Measurements from ENCODE around the gene JMJD8. TPM values are rescaled to one million over a fixed set of nuclear protein-coding genes. Genes with fewer than 3 reads are reported as not detected.

Gene JMJD8
- total and polyA plus RNA-seq, 3 experiments from 2014 or later, result 53.0 to 56.6 (median 55.9) TPM

Other genes with a start within 250 kb of the JMJD8 start
- 10 to 100 TPM; 91.9 to 98.6 TPM for gene CAPN15, start 156.6 kb downstream of the JMJD8 start, total RNA-seq
- 15.5 TPM for gene CAPN15, start 156.6 kb downstream of the JMJD8 start, polyA plus RNA-seq
- not detected for gene PRR35, start 123.9 kb downstream of the JMJD8 start, total RNA-seq
- gene PRR35, start 123.9 kb downstream of the JMJD8 start, polyA plus RNA-seq, result not detected
- gene NHLRC4, start 117.3 kb downstream of the JMJD8 start, total RNA-seq, result under 1 TPM; 0.55 to 0.59 TPM
- 1.6 TPM for gene NHLRC4, start 117.3 kb downstream of the JMJD8 start, polyA plus RNA-seq
- gene PIGQ, start 114.4 kb downstream of the JMJD8 start, total RNA-seq, result 10 to 100 TPM; 47.4 to 50.1 TPM
- gene PIGQ, start 114.4 kb downstream of the JMJD8 start, polyA plus RNA-seq, result 14.0 TPM
- gene RAB40C, start 94.3 kb downstream of the JMJD8 start, total RNA-seq, result 10 to 100 TPM; 12.3 to 13.3 TPM
- 22.8 TPM for gene RAB40C, start 94.3 kb downstream of the JMJD8 start, polyA plus RNA-seq
- gene WFIKKN1, start 53.3 kb downstream of the JMJD8 start, total RNA-seq, result under 1 TPM; 0.11 to 0.22 TPM
- gene WFIKKN1, start 53.3 kb downstream of the JMJD8 start, polyA plus RNA-seq, result 0.09 TPM
- gene METTL26, start 48.0 kb downstream of the JMJD8 start, total RNA-seq, result 100 to 1,000 TPM; 129 TPM
- 97.4 TPM for gene METTL26, start 48.0 kb downstream of the JMJD8 start, polyA plus RNA-seq
- 10 to 100 TPM; 59.3 to 64.8 TPM for gene MCRIP2, start 42.5 kb downstream of the JMJD8 start, total RNA-seq
- 24.9 TPM for gene MCRIP2, start 42.5 kb downstream of the JMJD8 start, polyA plus RNA-seq
- gene WDR90, start 35.0 kb downstream of the JMJD8 start, total RNA-seq, result 10 to 100 TPM; 69.6 to 78.4 TPM
- 1.4 TPM for gene WDR90, start 35.0 kb downstream of the JMJD8 start, polyA plus RNA-seq
- gene RHOT2, start 16.2 kb downstream of the JMJD8 start, total RNA-seq, result 100 to 1,000 TPM; 140 to 151 TPM
- gene RHOT2, start 16.2 kb downstream of the JMJD8 start, polyA plus RNA-seq, result 49.6 TPM
- under 1 TPM; 0.33 to 0.44 TPM for gene RHBDL1, start 8.7 kb downstream of the JMJD8 start, total RNA-seq
- 0.29 TPM for gene RHBDL1, start 8.7 kb downstream of the JMJD8 start, polyA plus RNA-seq
- gene STUB1, start 3.9 kb downstream of the JMJD8 start, total RNA-seq, result 100 to 1,000 TPM; 111 to 124 TPM
- gene STUB1, start 3.9 kb downstream of the JMJD8 start, polyA plus RNA-seq, result 161 TPM
- 10 to 100 TPM; 23.9 to 25.2 TPM for gene WDR24, start 6.1 kb upstream of the JMJD8 start, total RNA-seq
- gene WDR24, start 6.1 kb upstream of the JMJD8 start, polyA plus RNA-seq, result 15.4 TPM
- 10 to 100 TPM in 1 of 2 experiments, 1 to 10 TPM in 1; 7.6 to 11.1 TPM for gene FBXL16, start 21.5 kb upstream of the JMJD8 start, total RNA-seq
- gene FBXL16, start 21.5 kb upstream of the JMJD8 start, polyA plus RNA-seq, result 16.9 TPM
- gene METRN, start 30.8 kb upstream of the JMJD8 start, total RNA-seq, result 10 to 100 TPM; 34.8 to 38.2 TPM
- 50.3 TPM for gene METRN, start 30.8 kb upstream of the JMJD8 start, polyA plus RNA-seq
- 10 to 100 TPM; 64.2 to 72.0 TPM for gene ANTKMT, start 36.8 kb upstream of the JMJD8 start, total RNA-seq
- gene ANTKMT, start 36.8 kb upstream of the JMJD8 start, polyA plus RNA-seq, result 127 TPM
- 1 to 10 TPM; 9.8 to 9.9 TPM for gene CCDC78, start 42.1 kb upstream of the JMJD8 start, total RNA-seq
- gene CCDC78, start 42.1 kb upstream of the JMJD8 start, polyA plus RNA-seq, result 0.53 TPM
- gene HAGHL, start 42.8 kb upstream of the JMJD8 start, total RNA-seq, result 10 to 100 TPM; 31.5 to 35.6 TPM
- 10.7 TPM for gene HAGHL, start 42.8 kb upstream of the JMJD8 start, polyA plus RNA-seq
- 10 to 100 TPM; 34.8 to 37.9 TPM for gene CIAO3, start 56.7 kb upstream of the JMJD8 start, total RNA-seq
- 23.1 TPM for gene CIAO3, start 56.7 kb upstream of the JMJD8 start, polyA plus RNA-seq
- gene MSLN, start 76.4 kb upstream of the JMJD8 start, total RNA-seq, result not detected
- not detected for gene MSLN, start 76.4 kb upstream of the JMJD8 start, polyA plus RNA-seq
- gene RPUSD1, start 104.0 kb upstream of the JMJD8 start, total RNA-seq, result 10 to 100 TPM; 40.2 to 44.5 TPM
- 34.2 TPM for gene RPUSD1, start 104.0 kb upstream of the JMJD8 start, polyA plus RNA-seq
- 100 to 1,000 TPM; 121 to 122 TPM for gene CHTF18, start 104.3 kb upstream of the JMJD8 start, total RNA-seq
- gene CHTF18, start 104.3 kb upstream of the JMJD8 start, polyA plus RNA-seq, result 3.7 TPM
- not detected for gene GNG13, start 116.4 kb upstream of the JMJD8 start, total RNA-seq
- not detected for gene GNG13, start 116.4 kb upstream of the JMJD8 start, polyA plus RNA-seq

Data from CD8-positive, alpha-beta memory T cell (primary cell).